Heart right ventricle (tissue), 16 donors: ENCODE data around the gene ACER1. TPM values are rescaled to one million over a fixed set of nuclear protein-coding genes. Genes with fewer than 3 reads are reported as not detected.

Source experiments
- ATAC-seq, 8 donors: fragments of 200-7000 bp; cut with Tn5 transposase; one replicate each; pipeline ENCODE4 v1.9.1; 2020; ENCODE audit warnings: mild to moderate bottlenecking in 8 of 8, moderate library complexity in 8 of 8, moderate number of reproducible peaks in 1 of 8
- DNase-seq, 2 donors: peaks; one replicate each; pipeline ENCODE4 v3.0.0-alpha.2; 2020
- H3K27ac ChIP-seq, 10 donors: fragments of 200-600 bp; sonication (generic) in 2 of 10; one replicate each; pipeline versions ENCODE4 v1.5.0 to v1.8.0; 2020 to 2022; ENCODE audit warnings: mild to moderate bottlenecking in 3 of 10
- H3K27me3 ChIP-seq, 7 donors: fragments of 200-600 bp; one replicate each; pipeline ENCODE4 v1.8.0; 2021 to 2022; ENCODE audit warnings: mild to moderate bottlenecking in 2 of 7
- H3K36me3 ChIP-seq, 9 donors: fragments of 200-600 bp; sonication (generic) in 1 of 9; one replicate each; pipeline versions ENCODE4 v1.5.0 to v1.8.0; 2020 to 2022; ENCODE audit warnings: mild to moderate bottlenecking in 2 of 9
- H3K4me1 ChIP-seq, 9 donors: fragments of 200-600 bp; sonication (generic) in 1 of 9; one replicate each; pipeline versions ENCODE4 v1.5.0 to v1.8.0; 2020 to 2022; ENCODE audit warnings: mild to moderate bottlenecking in 4 of 9
- H3K4me3 ChIP-seq, 10 donors: fragments of 200-600 bp; sonication (generic) in 2 of 10; one replicate each; pipeline versions ENCODE4 v1.5.0 to v1.8.0; 2020 to 2022; ENCODE audit warnings: mild to moderate bottlenecking in 7 of 10, moderate library complexity in 2 of 10
- H3K9me3 ChIP-seq, 11 donors: fragments of 200-600 bp in 10 of 11; sonication (generic) in 2 of 11; one replicate each; pipeline versions ENCODE4 v1.5.0 to v1.8.0; 2013 to 2022; ENCODE audit warnings: mild to moderate bottlenecking in 2 of 11, control low read depth in 1 of 11, moderate library complexity in 1 of 11
- WGBS, 2 donors: extraction: QIAGEN DNeasy Blood & Tissue Kit; methylation state at CpG; one replicate each; pipeline ENCODE4 v1.1.7; 2013; ENCODE audit warnings: inconsistent platforms in 1 of 2; 5-methylcytosine and 5-hydroxymethylcytosine counted together
- intact Hi-C, 10 donors: fragments of 100-400 bp; cut with DNase I; formaldehyde crosslinking; loops; one replicate each; pipeline versions ENCODE4 v1.11.1 to v1.14.2; 2022
- polyA plus RNA-seq, 2 donors: library from polyadenylated mRNA; stranded (reverse); fragments of 200-250 nt; gene quantifications; one replicate each; pipeline ENCODE4 v1.2.3, GENCODE V29; 2013
- total RNA-seq, 10 donors: library from RNA; stranded (reverse); fragmentation: NEBNext Ultra II Directional in 3 of 10; extraction: Animal tissue kit (Norgen Biotek cat#: 25700) in 3 of 10; gene quantifications; one replicate each; pipeline versions ENCODE4 v1.2.1 to v1.2.4, GENCODE V29; 2021 to 2023
- TF ChIP-seq, protein P1 (sequence below), 9 donors: fragments of 200-600 bp; sonication (generic) in 2 of 9; IDR thresholded peaks; one replicate each; pipeline versions ENCODE4 v1.5.0 to v1.8.0; 2021 to 2022; ENCODE audit warnings: antibody characterized with exemption in 9 of 9, mild to moderate bottlenecking in 5 of 9, moderate library complexity in 1 of 9
- donor health status: Arrhythmogenic right ventricular cardiomyopathy.
- donor health status: ischemic (EF 13 %, LVEDD 7.1; RV severe dilation, severe dysfunction).
- donor health status: healthy with polysubstance abuse.
- donor health status: DM: no; HTN: yes; CAD: no.
- donor health status: DM: no; HTN: no; CAD: no.
- donor health status: ischemic (EF 25% LVEDD 6.9; RV normal size, moderate dysfunction).
- donor health status: ischemic (EF 25% LVEDD 5.7; RV mildly dilated, moderate dysfunction).
- donor health status: healthy.
- donor health status: DM: yes; HTN: yes; CAD: no.
- donor health status: Ischemic cardiomyopathy.
- donor health status: ischemic (EF 35%, LVEDD 5.7; RV mildly dilated, moderate dysfunction).
- donor health status: nonischemic (EF 11% LVEDD 7.7; RV severe dilation, severe dysfunction).
- donor health status: DM: yes; HTN: yes; CAD: no.
- donor health status: PGD.
- donor health status: ischemic (EF 29% LVEDD 5.4; RV normal size, mild dysfunction).
- donor health status: nonischemic (EF 23%, LVEDD 6.1; RV moderate dilation, normal function).

ACER1 gene
- total and polyA plus RNA-seq, 12 donors, result not detected

DNA sequence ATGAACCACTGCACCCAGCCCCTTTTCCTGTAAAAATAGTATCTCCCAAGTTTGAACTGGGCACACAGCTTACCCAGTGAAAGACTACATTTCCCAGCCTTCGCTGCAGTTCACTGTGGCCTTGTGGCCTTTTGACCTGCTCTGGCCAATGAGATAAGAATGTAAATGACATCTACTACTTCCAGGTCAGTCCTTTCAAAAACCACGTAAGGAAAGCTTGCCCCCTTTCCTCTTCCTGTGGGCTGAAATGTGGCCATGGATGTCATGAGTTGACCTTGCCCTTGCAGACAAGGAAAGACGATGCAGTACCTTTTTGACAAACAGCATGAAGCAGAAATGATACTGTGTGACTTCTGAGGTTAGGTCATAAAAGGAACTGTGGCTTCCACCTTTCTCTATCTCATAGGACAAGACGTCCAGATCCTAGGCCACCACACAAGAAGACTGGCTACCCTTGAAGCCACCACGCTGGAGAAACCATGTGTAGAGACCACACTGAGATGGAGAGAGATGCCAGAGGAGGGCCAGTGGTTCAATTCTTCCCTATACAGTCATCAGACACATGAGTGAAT is 19.9 kb downstream of the ACER1 start:
- Histone ChIP-seq H3K9me3 (peaks cover 0 to 16% (median 0%) of the 10 kb centered on the region in 11 donors), H3K36me3 (no peaks in the 10 kb centered on the region), H3K4me3 (no peak overlapping the region), H3K27me3 (peaks cover 0 to 5% (median 0%) of the 10 kb centered on the region in 7 donors), H3K4me1 (no peaks in the 10 kb centered on the region), H3K27ac (no peak overlapping the region)
- 68 to 72% methylated on average over 5 of the region's 5 CpGs for WGBS, 2 donors
- no peak for ATAC-seq
- TF ChIP-seq, protein P1, sequence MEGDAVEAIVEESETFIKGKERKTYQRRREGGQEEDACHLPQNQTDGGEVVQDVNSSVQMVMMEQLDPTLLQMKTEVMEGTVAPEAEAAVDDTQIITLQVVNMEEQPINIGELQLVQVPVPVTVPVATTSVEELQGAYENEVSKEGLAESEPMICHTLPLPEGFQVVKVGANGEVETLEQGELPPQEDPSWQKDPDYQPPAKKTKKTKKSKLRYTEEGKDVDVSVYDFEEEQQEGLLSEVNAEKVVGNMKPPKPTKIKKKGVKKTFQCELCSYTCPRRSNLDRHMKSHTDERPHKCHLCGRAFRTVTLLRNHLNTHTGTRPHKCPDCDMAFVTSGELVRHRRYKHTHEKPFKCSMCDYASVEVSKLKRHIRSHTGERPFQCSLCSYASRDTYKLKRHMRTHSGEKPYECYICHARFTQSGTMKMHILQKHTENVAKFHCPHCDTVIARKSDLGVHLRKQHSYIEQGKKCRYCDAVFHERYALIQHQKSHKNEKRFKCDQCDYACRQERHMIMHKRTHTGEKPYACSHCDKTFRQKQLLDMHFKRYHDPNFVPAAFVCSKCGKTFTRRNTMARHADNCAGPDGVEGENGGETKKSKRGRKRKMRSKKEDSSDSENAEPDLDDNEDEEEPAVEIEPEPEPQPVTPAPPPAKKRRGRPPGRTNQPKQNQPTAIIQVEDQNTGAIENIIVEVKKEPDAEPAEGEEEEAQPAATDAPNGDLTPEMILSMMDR (IDR thresholded peaks at IDR 0.05), result no peak
- DNase-seq, result no peak
- intact Hi-C loops, result no loop called here

DNA sequence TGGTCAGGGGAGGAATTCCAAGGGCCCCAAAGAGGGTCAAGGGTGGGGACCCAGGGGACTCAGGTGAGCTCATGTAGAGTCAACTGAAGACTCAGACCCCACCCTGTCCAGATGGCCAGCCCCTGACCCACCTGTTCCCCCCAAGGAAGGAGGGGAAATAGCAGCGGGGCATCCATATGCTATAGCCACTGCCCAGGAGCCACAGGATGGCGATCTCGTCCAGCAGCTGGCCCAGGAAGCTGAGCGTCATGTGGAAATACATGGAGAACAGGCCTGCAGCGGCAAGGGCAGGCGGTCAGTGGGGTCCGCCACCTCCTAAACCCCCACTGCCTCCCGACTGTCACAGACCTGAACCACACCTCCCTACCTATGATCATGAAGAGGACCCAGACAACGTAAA is 21.4 kb downstream of the ACER1 start:
- Histone ChIP-seq H3K27ac (no peak overlapping the region), H3K27me3 (peaks cover 0 to 9% (median 0%) of the 10 kb centered on the region in 7 donors), H3K4me1 (no peaks in the 10 kb centered on the region), H3K36me3 (no peaks in the 10 kb centered on the region), H3K9me3 (peaks cover 0 to 16% (median 0%) of the 10 kb centered on the region in 11 donors), H3K4me3 (no peak overlapping the region)
- DNase-seq (no peak), ATAC-seq (no peak)
- WGBS, 2 donors, result 65 to 67% methylated on average over 8 to 9 of the region's 9 CpGs
- TF ChIP-seq, protein P1 (IDR thresholded peaks at IDR 0.05), result no peak
- intact Hi-C loops, result no loop called here

DNA sequence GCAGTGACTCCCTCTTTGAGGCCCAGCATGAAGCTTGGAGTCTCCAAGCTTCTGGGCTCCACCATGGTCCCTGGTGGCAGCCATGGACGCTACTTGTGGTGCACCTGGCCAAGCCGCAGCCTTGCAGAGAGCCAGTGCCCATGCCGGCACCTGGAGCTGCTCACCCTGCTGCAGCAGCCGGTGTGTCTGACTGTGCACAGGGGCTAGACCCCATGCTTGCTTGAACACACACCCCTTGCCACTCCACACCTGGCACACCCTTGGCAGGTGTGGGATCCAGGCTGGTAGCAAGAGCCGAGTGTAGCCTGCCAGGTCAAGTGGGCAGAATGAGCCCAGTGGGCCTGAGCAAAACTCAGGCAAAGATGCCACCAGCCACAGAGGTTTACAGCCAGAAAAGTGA is 35.0 kb downstream of the ACER1 start:
- intact Hi-C loops, result loop anchor here in 9 of 10 donors (2.0 to 10.0 kb wide), 6 partner anchors 80 to 254 kb away; no protein-coding TSS in a partner anchor
- H3K27me3 ChIP-seq, result no peaks in the 10 kb centered on the region
- TF ChIP-seq, protein P1 (IDR thresholded peaks at IDR 0.05), result no peak
- 91% methylated on average over 5 of the region's 5 CpGs for WGBS, 2 donors
- DNase-seq, result no peak
- peaks cover 0 to 23% (median 7%) of the 10 kb centered on the region in 11 donors for H3K9me3 ChIP-seq
- no peak overlapping the region for H3K4me3 ChIP-seq
- H3K4me1 ChIP-seq, result no peaks in the 10 kb centered on the region
- no peak for ATAC-seq
- H3K27ac ChIP-seq, result no peak overlapping the region
- H3K36me3 ChIP-seq, result no peaks in the 10 kb centered on the region

DNA sequence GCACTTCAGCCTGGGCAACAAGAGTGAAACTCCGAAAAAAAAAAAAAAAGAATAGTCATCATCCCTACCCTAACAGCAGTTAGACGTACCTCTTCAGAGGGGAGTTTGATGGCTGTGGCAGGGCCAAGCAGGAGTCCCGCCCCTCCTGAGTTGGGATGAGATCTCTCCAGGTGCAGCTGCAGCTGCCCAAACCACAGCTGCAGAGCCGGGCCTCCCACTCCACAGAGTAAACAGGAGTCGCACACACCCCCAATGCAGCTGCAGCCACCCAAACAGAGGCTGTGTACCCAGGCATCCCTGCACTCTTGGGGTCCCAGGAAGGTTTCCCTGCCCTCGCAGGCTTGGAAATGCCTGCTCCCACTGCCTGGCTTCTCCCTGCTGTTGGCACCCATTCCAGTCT is 36.2 kb downstream of the ACER1 start:
- no peaks in the 10 kb centered on the region for H3K36me3 ChIP-seq
- DNase-seq, result no peak
- WGBS, 2 donors, result 81 to 87% methylated on average over 6 of the region's 6 CpGs

More for the DNA sequence above, 36.2 kb downstream of the ACER1 start:
- Histone ChIP-seq H3K9me3 (peaks cover 0 to 35% (median 19%) of the 10 kb centered on the region in 11 donors), H3K4me1 (no peaks in the 10 kb centered on the region), H3K27ac (no peak overlapping the region), H3K4me3 (no peak overlapping the region), H3K27me3 (no peaks in the 10 kb centered on the region)
- TF ChIP-seq, protein P1 (IDR thresholded peaks at IDR 0.05), result no peak
- ATAC-seq, result no peak
- intact Hi-C loops, result loop anchor here in 6 of 10 donors (2.0 to 10.0 kb wide), 5 partner anchors 78 to 252 kb away; no protein-coding TSS in a partner anchor
